ENCODE results near the gene CLDN4.

The CLDN4 gene

DNA sequence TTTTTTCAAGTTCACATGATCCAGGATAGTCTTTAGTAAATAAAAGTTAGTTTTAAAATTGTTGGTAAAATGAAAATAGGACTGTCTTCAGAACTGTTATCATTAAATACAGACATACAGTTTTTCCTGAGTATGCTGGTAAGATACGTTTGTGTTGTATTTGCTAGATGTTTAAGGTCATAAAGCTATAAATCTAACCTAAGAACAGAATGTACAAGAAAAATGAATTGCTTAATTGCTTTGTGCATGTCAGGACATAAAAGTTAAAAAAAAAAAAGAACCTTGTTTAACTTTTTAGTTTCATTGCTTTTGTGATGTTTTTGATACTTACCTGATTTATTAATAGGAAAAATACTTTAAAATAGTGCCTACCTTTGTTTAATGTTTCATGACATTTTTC is 29.2 kb upstream of the CLDN4 start:
- no peak for TF ChIP-seq SP2 (tag by site-specific recombination; IDR thresholded peaks at IDR 0.05)
- TF ChIP-seq HOXC10 (CRISPR knock-in tag; IDR thresholded peaks at IDR 0.05) = no peak
- ChIA-PET CTCF (interaction anchor here (1.0 kb wide), 1 partner anchor 53 kb away, joined by 6 read pairs; no protein-coding TSS in a partner anchor), POLR2A (no interaction called here)
- Histone ChIP-seq H3K4me1 (ENCODE audit: control insufficient read depth, insufficient read depth, low read length) (no peaks in the 10 kb centered on the region), H3K4me3 (ENCODE audit: low read depth, low read length) (no peak overlapping the region), H3K27ac (ENCODE audit: extremely low read depth, low read depth, low read length) (no peak overlapping the region), H3K36me3 (ENCODE audit: control insufficient read depth in 2 of 2, insufficient read depth in 1 of 2, low read length in 2 of 2) (no peaks in the 10 kb centered on the region), H3K9me3 (ENCODE audit: control insufficient read depth, insufficient read depth, low read depth, low read length) (no peaks in the 10 kb centered on the region)

DNA sequence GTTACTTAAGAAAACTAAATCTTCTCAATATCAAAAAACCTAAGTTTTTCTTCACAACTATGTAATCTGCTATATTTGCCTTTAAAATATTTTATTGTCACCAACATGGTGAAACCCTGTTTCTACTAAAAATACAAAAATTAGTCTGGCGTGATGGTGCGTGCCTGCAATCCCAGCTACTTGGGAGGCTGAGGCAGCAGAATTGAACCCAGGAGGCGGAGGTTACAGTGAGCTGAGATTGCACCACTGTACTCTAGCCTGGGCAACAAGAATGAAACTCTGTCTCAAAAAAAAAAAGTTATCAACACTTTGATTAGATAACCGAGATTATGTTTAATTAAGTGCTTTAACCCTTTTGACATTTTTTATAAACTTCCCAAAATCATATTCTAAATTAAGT is 28.3 kb upstream of the CLDN4 start:
- TF ChIP-seq ZNF155 (tag by site-specific recombination; IDR thresholded peaks at IDR 0.05) (no peak), ZFP37 (tag by site-specific recombination; IDR thresholded peaks at IDR 0.05) (no peak), ZBTB8A (tag by site-specific recombination; IDR thresholded peaks at IDR 0.05) (no peak), ZNF366 (tag by site-specific recombination; conservative IDR thresholded peaks at IDR 0.05) (no peak), TCF7L2 (IDR thresholded peaks at IDR 0.05; ENCODE audit: borderline replicate concordance, low read depth, low read length) (no peak), KLF1 (tag by site-specific recombination; IDR thresholded peaks at IDR 0.05) (no peak), ZNF747 (tag by site-specific recombination; IDR thresholded peaks at IDR 0.05) (no peak), WT1 (tag by site-specific recombination; IDR thresholded peaks at IDR 0.05) (no peak), ZNF701 (tag by site-specific recombination; IDR thresholded peaks at IDR 0.05) (no peak), ZNF391 (tag by site-specific recombination; IDR thresholded peaks at IDR 0.05; ENCODE audit: borderline replicate concordance, low read depth) (no peak), ZNF830 (tag by site-specific recombination; IDR thresholded peaks at IDR 0.05; ENCODE audit: low read depth) (no peak), ZNF514 (tag by site-specific recombination; IDR thresholded peaks at IDR 0.05) (no peak), ZNF112 (tag by site-specific recombination; IDR thresholded peaks at IDR 0.05) (no peak), ZNF670 (tag by site-specific recombination; IDR thresholded peaks at IDR 0.05; ENCODE audit: low read depth) (no peak), ZNF426 (tag by site-specific recombination; IDR thresholded peaks at IDR 0.05) (no peak), ZNF561 (tag by site-specific recombination; IDR thresholded peaks at IDR 0.05; ENCODE audit: borderline replicate concordance) (no peak), ZNF223 (tag by site-specific recombination; IDR thresholded peaks at IDR 0.05) (no peak)
- TF ChIP-seq, protein P1, sequence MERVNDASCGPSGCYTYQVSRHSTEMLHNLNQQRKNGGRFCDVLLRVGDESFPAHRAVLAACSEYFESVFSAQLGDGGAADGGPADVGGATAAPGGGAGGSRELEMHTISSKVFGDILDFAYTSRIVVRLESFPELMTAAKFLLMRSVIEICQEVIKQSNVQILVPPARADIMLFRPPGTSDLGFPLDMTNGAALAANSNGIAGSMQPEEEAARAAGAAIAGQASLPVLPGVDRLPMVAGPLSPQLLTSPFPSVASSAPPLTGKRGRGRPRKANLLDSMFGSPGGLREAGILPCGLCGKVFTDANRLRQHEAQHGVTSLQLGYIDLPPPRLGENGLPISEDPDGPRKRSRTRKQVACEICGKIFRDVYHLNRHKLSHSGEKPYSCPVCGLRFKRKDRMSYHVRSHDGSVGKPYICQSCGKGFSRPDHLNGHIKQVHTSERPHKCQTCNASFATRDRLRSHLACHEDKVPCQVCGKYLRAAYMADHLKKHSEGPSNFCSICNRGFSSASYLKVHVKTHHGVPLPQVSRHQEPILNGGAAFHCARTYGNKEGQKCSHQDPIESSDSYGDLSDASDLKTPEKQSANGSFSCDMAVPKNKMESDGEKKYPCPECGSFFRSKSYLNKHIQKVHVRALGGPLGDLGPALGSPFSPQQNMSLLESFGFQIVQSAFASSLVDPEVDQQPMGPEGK (tag by site-specific recombination; IDR thresholded peaks at IDR 0.05) = no peak
- TF ChIP-seq, protein P2, sequence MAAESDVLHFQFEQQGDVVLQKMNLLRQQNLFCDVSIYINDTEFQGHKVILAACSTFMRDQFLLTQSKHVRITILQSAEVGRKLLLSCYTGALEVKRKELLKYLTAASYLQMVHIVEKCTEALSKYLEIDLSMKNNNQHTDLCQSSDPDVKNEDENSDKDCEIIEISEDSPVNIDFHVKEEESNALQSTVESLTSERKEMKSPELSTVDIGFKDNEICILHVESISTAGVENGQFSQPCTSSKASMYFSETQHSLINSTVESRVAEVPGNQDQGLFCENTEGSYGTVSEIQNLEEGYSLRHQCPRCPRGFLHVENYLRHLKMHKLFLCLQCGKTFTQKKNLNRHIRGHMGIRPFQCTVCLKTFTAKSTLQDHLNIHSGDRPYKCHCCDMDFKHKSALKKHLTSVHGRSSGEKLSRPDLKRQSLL (tag by site-specific recombination; IDR thresholded peaks at IDR 0.05) = no peak
- POLR2A ChIA-PET = no interaction called here
- CTCF ChIA-PET = no interaction called here

DNA sequence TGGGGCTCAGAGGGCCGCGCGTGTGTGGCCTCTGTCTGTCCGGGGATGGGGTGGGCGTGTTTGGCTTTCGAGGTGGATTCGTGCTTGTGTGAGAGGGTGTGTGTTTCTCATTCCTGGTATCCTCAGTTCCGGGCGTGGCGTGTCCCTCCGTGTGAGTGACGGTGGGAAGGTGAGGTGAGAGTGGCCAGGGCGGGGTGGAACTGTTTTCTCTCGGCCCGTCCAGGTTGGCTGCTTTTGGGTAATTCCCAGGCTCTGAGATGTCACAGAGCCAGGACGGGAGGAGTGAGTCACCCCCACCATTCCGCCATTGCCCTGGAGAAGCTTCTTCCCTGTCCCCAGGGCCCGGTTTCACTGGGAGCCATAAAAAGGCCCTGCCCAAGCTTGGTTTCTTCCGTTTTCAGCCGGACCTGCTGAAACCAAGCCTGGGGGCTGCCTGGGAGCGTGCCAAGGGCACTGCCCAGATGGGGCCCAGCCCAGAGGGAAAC is 21.3 kb upstream of the CLDN4 start:
- H3K9me3 ChIP-seq (ENCODE audit: control insufficient read depth, insufficient read depth, low read depth, low read length) = no peaks in the 10 kb centered on the region
- H3K36me3 ChIP-seq (ENCODE audit: control insufficient read depth in 2 of 2, insufficient read depth in 1 of 2, low read length in 2 of 2) = no peaks in the 10 kb centered on the region
- H3K27ac ChIP-seq (ENCODE audit: extremely low read depth, low read depth, low read length) = no peak overlapping the region
- CTCF ChIA-PET = interaction anchor here (0.6 to 4.3 kb wide), 4 partner anchors 9 to 67 kb away, joined by 3 to 40 read pairs (median 5); no protein-coding TSS in a partner anchor
- POLR2A ChIA-PET = no interaction called here
- H3K4me3 ChIP-seq (ENCODE audit: low read depth, low read length) = no peak overlapping the region
- H3K4me1 ChIP-seq (ENCODE audit: control insufficient read depth, insufficient read depth, low read length) = no peaks in the 10 kb centered on the region
- TF ChIP-seq, protein P3, sequence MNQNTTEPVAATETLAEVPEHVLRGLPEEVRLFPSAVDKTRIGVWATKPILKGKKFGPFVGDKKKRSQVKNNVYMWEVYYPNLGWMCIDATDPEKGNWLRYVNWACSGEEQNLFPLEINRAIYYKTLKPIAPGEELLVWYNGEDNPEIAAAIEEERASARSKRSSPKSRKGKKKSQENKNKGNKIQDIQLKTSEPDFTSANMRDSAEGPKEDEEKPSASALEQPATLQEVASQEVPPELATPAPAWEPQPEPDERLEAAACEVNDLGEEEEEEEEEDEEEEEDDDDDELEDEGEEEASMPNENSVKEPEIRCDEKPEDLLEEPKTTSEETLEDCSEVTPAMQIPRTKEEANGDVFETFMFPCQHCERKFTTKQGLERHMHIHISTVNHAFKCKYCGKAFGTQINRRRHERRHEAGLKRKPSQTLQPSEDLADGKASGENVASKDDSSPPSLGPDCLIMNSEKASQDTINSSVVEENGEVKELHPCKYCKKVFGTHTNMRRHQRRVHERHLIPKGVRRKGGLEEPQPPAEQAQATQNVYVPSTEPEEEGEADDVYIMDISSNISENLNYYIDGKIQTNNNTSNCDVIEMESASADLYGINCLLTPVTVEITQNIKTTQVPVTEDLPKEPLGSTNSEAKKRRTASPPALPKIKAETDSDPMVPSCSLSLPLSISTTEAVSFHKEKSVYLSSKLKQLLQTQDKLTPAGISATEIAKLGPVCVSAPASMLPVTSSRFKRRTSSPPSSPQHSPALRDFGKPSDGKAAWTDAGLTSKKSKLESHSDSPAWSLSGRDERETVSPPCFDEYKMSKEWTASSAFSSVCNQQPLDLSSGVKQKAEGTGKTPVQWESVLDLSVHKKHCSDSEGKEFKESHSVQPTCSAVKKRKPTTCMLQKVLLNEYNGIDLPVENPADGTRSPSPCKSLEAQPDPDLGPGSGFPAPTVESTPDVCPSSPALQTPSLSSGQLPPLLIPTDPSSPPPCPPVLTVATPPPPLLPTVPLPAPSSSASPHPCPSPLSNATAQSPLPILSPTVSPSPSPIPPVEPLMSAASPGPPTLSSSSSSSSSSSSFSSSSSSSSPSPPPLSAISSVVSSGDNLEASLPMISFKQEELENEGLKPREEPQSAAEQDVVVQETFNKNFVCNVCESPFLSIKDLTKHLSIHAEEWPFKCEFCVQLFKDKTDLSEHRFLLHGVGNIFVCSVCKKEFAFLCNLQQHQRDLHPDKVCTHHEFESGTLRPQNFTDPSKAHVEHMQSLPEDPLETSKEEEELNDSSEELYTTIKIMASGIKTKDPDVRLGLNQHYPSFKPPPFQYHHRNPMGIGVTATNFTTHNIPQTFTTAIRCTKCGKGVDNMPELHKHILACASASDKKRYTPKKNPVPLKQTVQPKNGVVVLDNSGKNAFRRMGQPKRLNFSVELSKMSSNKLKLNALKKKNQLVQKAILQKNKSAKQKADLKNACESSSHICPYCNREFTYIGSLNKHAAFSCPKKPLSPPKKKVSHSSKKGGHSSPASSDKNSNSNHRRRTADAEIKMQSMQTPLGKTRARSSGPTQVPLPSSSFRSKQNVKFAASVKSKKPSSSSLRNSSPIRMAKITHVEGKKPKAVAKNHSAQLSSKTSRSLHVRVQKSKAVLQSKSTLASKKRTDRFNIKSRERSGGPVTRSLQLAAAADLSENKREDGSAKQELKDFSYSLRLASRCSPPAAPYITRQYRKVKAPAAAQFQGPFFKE (tag by site-specific recombination; IDR thresholded peaks at IDR 0.05; ENCODE audit: borderline replicate concordance) = no peak
- peak; percentile 35; the same call in 1 of the 2 replicates for TF ChIP-seq ZBTB20 (tag by site-specific recombination; IDR thresholded peaks at IDR 0.05)

More for the DNA sequence above, 28.3 kb upstream of the CLDN4 start:
- H3K4me1 ChIP-seq (ENCODE audit: control insufficient read depth, insufficient read depth, low read length) = no peaks in the 10 kb centered on the region
- H3K4me3 ChIP-seq (ENCODE audit: low read depth, low read length) = no peak overlapping the region
- H3K27ac ChIP-seq (ENCODE audit: extremely low read depth, low read depth, low read length) = no peak overlapping the region
- no peaks in the 10 kb centered on the region for H3K36me3 ChIP-seq (ENCODE audit: control insufficient read depth in 2 of 2, insufficient read depth in 1 of 2, low read length in 2 of 2)
- no peaks in the 10 kb centered on the region for H3K9me3 ChIP-seq (ENCODE audit: control insufficient read depth, insufficient read depth, low read depth, low read length)
